Measurements from ENCODE around the gene PDZRN4.
"Not testable (repeated sequence)": the region's sequence is repeated elsewhere in the genome, so short reads cannot be mapped to it uniquely, and the experiment has no call there.

The PDZRN4 gene

GRCh38 chr12:41585784-41586183 is 397.7 kb downstream of the PDZRN4 start:
- Histone ChIP-seq H3K4me2 (ENCODE audit: low read length) (no peak overlapping the region), H3K9me3 (replicated peaks; ENCODE audit: low read length) (no peaks in the 10 kb centered on the region), H3K9ac (ENCODE audit: low read depth, low read length) (no peak overlapping the region), H3K36me3 (ENCODE audit: insufficient read depth, low read length) (no peaks in the 10 kb centered on the region), H3K4me1 (ENCODE audit: control insufficient read depth, insufficient read depth, low read length) (no peaks in the 10 kb centered on the region), H3K4me3 (ENCODE audit: low read length) (no peak overlapping the region), H3K27me3 (ENCODE audit: control insufficient read depth, insufficient read depth, low read length) (no peaks in the 10 kb centered on the region)

DNA sequence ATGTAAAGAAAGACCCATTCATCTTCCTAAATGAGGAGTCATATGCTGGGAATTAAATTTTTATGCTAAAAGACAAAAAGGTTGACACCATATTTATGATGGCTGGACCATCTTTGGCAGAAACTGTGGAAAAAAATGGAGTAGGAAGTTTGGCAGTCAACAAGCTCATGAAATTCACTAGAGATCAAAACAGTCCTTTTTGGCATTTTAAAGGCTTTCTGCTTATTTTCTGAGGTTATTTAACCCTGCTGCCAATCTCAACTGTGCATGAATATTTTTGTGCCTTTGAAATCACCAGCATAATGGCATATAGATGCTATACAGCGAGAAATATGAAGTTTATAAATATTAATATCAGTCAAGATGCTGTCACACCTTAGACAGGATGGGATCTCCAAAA is 399.5 kb downstream of the PDZRN4 start:
- Histone ChIP-seq H3K4me2 (ENCODE audit: low read length) (no peak overlapping the region), H3K4me1 (ENCODE audit: control insufficient read depth, insufficient read depth, low read length) (no peaks in the 10 kb centered on the region), H3K9ac (ENCODE audit: low read depth, low read length) (no peak overlapping the region), H3K4me3 (ENCODE audit: low read length) (no peak overlapping the region), H3K9me3 (replicated peaks; ENCODE audit: low read length) (no peaks in the 10 kb centered on the region), H3K27me3 (ENCODE audit: control insufficient read depth, insufficient read depth, low read length) (no peaks in the 10 kb centered on the region), H3K36me3 (ENCODE audit: insufficient read depth, low read length) (no peaks in the 10 kb centered on the region)

- H3K4me3 ChIP-seq (ENCODE audit: low read length), result no peak overlapping the region
- H3K36me3 ChIP-seq (ENCODE audit: insufficient read depth, low read length), result no peaks in the 10 kb centered on the region
- H3K9ac ChIP-seq (ENCODE audit: low read depth, low read length), result no peak overlapping the region
- no peaks in the 10 kb centered on the region for H3K9me3 ChIP-seq (replicated peaks; ENCODE audit: low read length)
- no peaks in the 10 kb centered on the region for H3K27me3 ChIP-seq (ENCODE audit: control insufficient read depth, insufficient read depth, low read length)
- H3K4me2 ChIP-seq (ENCODE audit: low read length), result no peak overlapping the region
- H3K4me1 ChIP-seq (ENCODE audit: control insufficient read depth, insufficient read depth, low read length), result no peaks in the 10 kb centered on the region
Measured at GRCh38 chr12:41589878-41590277, 401.8 kb downstream of the PDZRN4 start.

- no peaks in the 10 kb centered on the region for H3K36me3 ChIP-seq (ENCODE audit: insufficient read depth, low read length)
- no peaks in the 10 kb centered on the region for H3K4me1 ChIP-seq (ENCODE audit: control insufficient read depth, insufficient read depth, low read length)
- H3K27me3 ChIP-seq (ENCODE audit: control insufficient read depth, insufficient read depth, low read length), result no peaks in the 10 kb centered on the region
- no peak overlapping the region for H3K4me2 ChIP-seq (ENCODE audit: low read length)
- no peak overlapping the region for H3K9ac ChIP-seq (ENCODE audit: low read depth, low read length)
- no peaks in the 10 kb centered on the region for H3K9me3 ChIP-seq (replicated peaks; ENCODE audit: low read length)
- no peak overlapping the region for H3K4me3 ChIP-seq (ENCODE audit: low read length)
Measured at GRCh38 chr12:41596190-41596589, 408.1 kb downstream of the PDZRN4 start.

GRCh38 chr12:41604830-41605229 is 416.7 kb downstream of the PDZRN4 start:
- H3K9me3 ChIP-seq (replicated peaks; ENCODE audit: low read length), result no peaks in the 10 kb centered on the region
- H3K4me1 ChIP-seq (ENCODE audit: control insufficient read depth, insufficient read depth, low read length), result no peaks in the 10 kb centered on the region
- no peak overlapping the region for H3K4me3 ChIP-seq (ENCODE audit: low read length)
- no peaks in the 10 kb centered on the region for H3K27me3 ChIP-seq (ENCODE audit: control insufficient read depth, insufficient read depth, low read length)
- no peak overlapping the region for H3K9ac ChIP-seq (ENCODE audit: low read depth, low read length)
- H3K4me2 ChIP-seq (ENCODE audit: low read length), result no peak overlapping the region
- H3K36me3 ChIP-seq (ENCODE audit: insufficient read depth, low read length), result no peaks in the 10 kb centered on the region

DNA sequence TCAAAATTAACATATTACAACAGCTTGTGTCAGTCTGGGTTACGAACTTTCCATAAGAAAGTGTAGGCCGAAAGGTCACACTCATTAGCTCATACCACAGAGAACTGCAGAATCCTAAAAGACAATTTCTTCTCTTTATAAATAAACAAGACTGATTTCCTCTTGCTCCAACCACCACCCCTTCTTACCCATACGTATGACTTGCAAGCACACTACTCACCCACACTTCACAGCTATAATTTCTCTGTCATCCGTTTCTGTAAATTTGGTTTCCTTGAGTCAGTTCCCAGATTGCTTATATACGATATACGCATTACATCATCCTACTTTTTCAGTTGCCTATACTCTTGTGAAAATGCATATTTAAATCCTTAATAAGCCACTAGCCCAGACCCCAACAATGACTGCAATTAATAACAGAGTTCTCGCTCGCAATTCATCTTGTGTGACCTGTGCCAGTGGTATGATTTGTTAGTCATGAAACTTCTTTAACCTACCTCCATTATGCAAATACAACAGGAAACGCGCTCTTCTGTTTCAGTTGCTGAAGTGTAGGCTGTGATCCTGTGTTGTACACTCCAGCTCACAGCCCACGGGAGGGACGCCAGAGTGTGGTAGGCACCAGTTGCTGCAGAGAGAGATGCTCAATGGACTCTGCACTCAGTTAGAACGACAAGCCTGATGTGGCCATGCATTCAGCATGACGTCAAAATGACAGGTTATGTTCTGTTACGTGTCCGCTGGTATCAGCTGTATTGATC is 417.6 kb downstream of the PDZRN4 start:
- no peak overlapping the region for H3K9ac ChIP-seq (ENCODE audit: low read depth, low read length)
- H3K4me1 ChIP-seq (ENCODE audit: control insufficient read depth, insufficient read depth, low read length), result no peaks in the 10 kb centered on the region
- H3K4me3 ChIP-seq (ENCODE audit: low read length), result no peak overlapping the region
- H3K27me3 ChIP-seq (ENCODE audit: control insufficient read depth, insufficient read depth, low read length), result no peaks in the 10 kb centered on the region
- H3K9me3 ChIP-seq (replicated peaks; ENCODE audit: low read length), result no peaks in the 10 kb centered on the region
- H3K36me3 ChIP-seq (ENCODE audit: insufficient read depth, low read length), result no peaks in the 10 kb centered on the region
- no peak overlapping the region for H3K4me2 ChIP-seq (ENCODE audit: low read length)

- Histone ChIP-seq H3K36me3 (ENCODE audit: insufficient read depth, low read length) (no peaks in the 10 kb centered on the region), H3K9me3 (replicated peaks; ENCODE audit: low read length) (no peaks in the 10 kb centered on the region), H3K4me1 (ENCODE audit: control insufficient read depth, insufficient read depth, low read length) (no peaks in the 10 kb centered on the region), H3K4me2 (ENCODE audit: low read length) (no peak overlapping the region), H3K27me3 (ENCODE audit: control insufficient read depth, insufficient read depth, low read length) (no peaks in the 10 kb centered on the region), H3K4me3 (ENCODE audit: low read length) (no peak overlapping the region), H3K9ac (ENCODE audit: low read depth, low read length) (no peak overlapping the region)
Measured at GRCh38 chr12:41606468-41607445, 418.6 kb downstream of the PDZRN4 start.

- Histone ChIP-seq H3K36me3 (ENCODE audit: insufficient read depth, low read length) (no peaks in the 10 kb centered on the region), H3K4me1 (ENCODE audit: control insufficient read depth, insufficient read depth, low read length) (no peaks in the 10 kb centered on the region), H3K9ac (ENCODE audit: low read depth, low read length) (no peak overlapping the region), H3K4me2 (ENCODE audit: low read length) (no peak overlapping the region), H3K9me3 (replicated peaks; ENCODE audit: low read length) (no peaks in the 10 kb centered on the region), H3K4me3 (ENCODE audit: low read length) (no peak overlapping the region), H3K27me3 (ENCODE audit: control insufficient read depth, insufficient read depth, low read length) (no peaks in the 10 kb centered on the region)
Measured at GRCh38 chr12:41612892-41613557, 424.9 kb downstream of the PDZRN4 start.

GRCh38 chr12:41615174-41615573 is 427.1 kb downstream of the PDZRN4 start:
- not testable (repeated sequence) for H3K9ac ChIP-seq (ENCODE audit: low read depth, low read length); H3K27me3 ChIP-seq (ENCODE audit: control insufficient read depth, insufficient read depth, low read length); H3K4me2 ChIP-seq (ENCODE audit: low read length); H3K4me1 ChIP-seq (ENCODE audit: control insufficient read depth, insufficient read depth, low read length); H3K4me3 ChIP-seq (ENCODE audit: low read length); H3K36me3 ChIP-seq (ENCODE audit: insufficient read depth, low read length); H3K9me3 ChIP-seq (replicated peaks; ENCODE audit: low read length)

- no peaks in the 10 kb centered on the region for H3K36me3 ChIP-seq (ENCODE audit: insufficient read depth, low read length)
- H3K4me1 ChIP-seq (ENCODE audit: control insufficient read depth, insufficient read depth, low read length), result no peaks in the 10 kb centered on the region
- no peaks in the 10 kb centered on the region for H3K9me3 ChIP-seq (replicated peaks; ENCODE audit: low read length)
- H3K9ac ChIP-seq (ENCODE audit: low read depth, low read length), result no peak overlapping the region
- H3K4me3 ChIP-seq (ENCODE audit: low read length), result no peak overlapping the region
- no peak overlapping the region for H3K4me2 ChIP-seq (ENCODE audit: low read length)
- H3K27me3 ChIP-seq (ENCODE audit: control insufficient read depth, insufficient read depth, low read length), result no peaks in the 10 kb centered on the region
Measured at GRCh38 chr12:41619705-41620104, 431.6 kb downstream of the PDZRN4 start.

DNA sequence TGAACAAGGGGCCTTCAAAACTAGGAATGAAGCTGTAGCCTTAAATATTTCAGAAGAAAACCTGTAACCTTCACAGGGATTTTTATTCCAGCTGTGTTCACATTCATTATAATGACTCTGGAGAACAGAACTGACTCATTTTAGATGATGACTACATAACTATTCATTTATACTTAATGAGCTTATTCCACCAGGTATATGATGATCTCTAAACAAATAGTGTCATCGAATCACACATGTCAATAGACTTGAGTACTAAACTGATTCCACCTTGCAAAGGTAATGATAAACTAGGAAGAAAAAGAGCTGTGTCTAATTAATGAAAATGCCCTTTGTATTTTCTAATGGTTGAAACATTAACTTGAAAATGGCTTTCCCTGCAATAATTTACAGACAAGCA is 433.2 kb downstream of the PDZRN4 start:
- Histone ChIP-seq H3K36me3 (ENCODE audit: insufficient read depth, low read length) (no peaks in the 10 kb centered on the region), H3K4me3 (ENCODE audit: low read length) (no peak overlapping the region), H3K4me2 (ENCODE audit: low read length) (no peak overlapping the region), H3K4me1 (ENCODE audit: control insufficient read depth, insufficient read depth, low read length) (no peaks in the 10 kb centered on the region), H3K9me3 (replicated peaks; ENCODE audit: low read length) (no peaks in the 10 kb centered on the region), H3K27me3 (ENCODE audit: control insufficient read depth, insufficient read depth, low read length) (no peaks in the 10 kb centered on the region), H3K9ac (ENCODE audit: low read depth, low read length) (no peak overlapping the region)
